Skeletal muscle tissue (tissue), 4 donors: ENCODE measurements around the gene GSAP. TPM values are rescaled to one million over a fixed set of nuclear protein-coding genes. Genes with fewer than 3 reads are reported as not detected.
A peak's percentile ranks its signal among the peaks of the same experiment; 100 is the strongest.
"Not testable (repeated sequence)": the region's sequence is repeated elsewhere in the genome, so short reads cannot be mapped to it uniquely, and the experiment has no call there.

Experiments
- H3K27ac ChIP-seq: one replicate; pipeline ENCODE4 v1.7.0; 2013; ENCODE audit warnings: mild to moderate bottlenecking, low read depth, low read length, inconsistent platforms
- H3K27me3 ChIP-seq, 3 donors: one replicate each; pipeline ENCODE4 v1.7.0; 2013; ENCODE audit warnings: low read length in 3 of 3; ENCODE audit not compliant: control insufficient read depth in 3 of 3, insufficient read depth in 3 of 3
- H3K36me3 ChIP-seq, 3 donors: one replicate each; pipeline ENCODE4 v1.7.0; 2013; ENCODE audit warnings: low read length in 3 of 3; ENCODE audit not compliant: control insufficient read depth in 3 of 3, insufficient read depth in 3 of 3
- H3K4me1 ChIP-seq, 3 donors: one replicate each; pipeline ENCODE4 v1.7.0; 2013; ENCODE audit warnings: low read length in 3 of 3, mild to moderate bottlenecking in 3 of 3; ENCODE audit not compliant: control insufficient read depth in 3 of 3, insufficient read depth in 3 of 3
- H3K4me3 ChIP-seq, 3 donors: one replicate each; pipeline ENCODE4 v1.7.0; 2013; ENCODE audit warnings: low read length in 3 of 3
- H3K9ac ChIP-seq, 3 donors: one replicate each; pipeline ENCODE4 v1.7.0; 2013; ENCODE audit warnings: low read length in 3 of 3, mild to moderate bottlenecking in 3 of 3, moderate library complexity in 2 of 3, low read depth in 1 of 3
- H3K9me3 ChIP-seq, 3 donors: one replicate each; pipeline ENCODE4 v1.7.0; 2013; ENCODE audit warnings: low read length in 3 of 3; ENCODE audit not compliant: control insufficient read depth in 3 of 3
- total RNA-seq: library from RNA; depleted of rRNA; stranded (reverse); fragments of >200 nt; gene quantifications from one replicate; pipeline ENCODE4 v1.2.3, GENCODE V29; 2014
- donor health status: Osteomylitis.

The GSAP gene, protein sequence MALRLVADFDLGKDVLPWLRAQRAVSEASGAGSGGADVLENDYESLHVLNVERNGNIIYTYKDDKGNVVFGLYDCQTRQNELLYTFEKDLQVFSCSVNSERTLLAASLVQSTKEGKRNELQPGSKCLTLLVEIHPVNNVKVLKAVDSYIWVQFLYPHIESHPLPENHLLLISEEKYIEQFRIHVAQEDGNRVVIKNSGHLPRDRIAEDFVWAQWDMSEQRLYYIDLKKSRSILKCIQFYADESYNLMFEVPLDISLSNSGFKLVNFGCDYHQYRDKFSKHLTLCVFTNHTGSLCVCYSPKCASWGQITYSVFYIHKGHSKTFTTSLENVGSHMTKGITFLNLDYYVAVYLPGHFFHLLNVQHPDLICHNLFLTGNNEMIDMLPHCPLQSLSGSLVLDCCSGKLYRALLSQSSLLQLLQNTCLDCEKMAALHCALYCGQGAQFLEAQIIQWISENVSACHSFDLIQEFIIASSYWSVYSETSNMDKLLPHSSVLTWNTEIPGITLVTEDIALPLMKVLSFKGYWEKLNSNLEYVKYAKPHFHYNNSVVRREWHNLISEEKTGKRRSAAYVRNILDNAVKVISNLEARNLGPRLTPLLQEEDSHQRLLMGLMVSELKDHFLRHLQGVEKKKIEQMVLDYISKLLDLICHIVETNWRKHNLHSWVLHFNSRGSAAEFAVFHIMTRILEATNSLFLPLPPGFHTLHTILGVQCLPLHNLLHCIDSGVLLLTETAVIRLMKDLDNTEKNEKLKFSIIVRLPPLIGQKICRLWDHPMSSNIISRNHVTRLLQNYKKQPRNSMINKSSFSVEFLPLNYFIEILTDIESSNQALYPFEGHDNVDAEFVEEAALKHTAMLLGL
- 6.8 TPM for total RNA-seq

DNA sequence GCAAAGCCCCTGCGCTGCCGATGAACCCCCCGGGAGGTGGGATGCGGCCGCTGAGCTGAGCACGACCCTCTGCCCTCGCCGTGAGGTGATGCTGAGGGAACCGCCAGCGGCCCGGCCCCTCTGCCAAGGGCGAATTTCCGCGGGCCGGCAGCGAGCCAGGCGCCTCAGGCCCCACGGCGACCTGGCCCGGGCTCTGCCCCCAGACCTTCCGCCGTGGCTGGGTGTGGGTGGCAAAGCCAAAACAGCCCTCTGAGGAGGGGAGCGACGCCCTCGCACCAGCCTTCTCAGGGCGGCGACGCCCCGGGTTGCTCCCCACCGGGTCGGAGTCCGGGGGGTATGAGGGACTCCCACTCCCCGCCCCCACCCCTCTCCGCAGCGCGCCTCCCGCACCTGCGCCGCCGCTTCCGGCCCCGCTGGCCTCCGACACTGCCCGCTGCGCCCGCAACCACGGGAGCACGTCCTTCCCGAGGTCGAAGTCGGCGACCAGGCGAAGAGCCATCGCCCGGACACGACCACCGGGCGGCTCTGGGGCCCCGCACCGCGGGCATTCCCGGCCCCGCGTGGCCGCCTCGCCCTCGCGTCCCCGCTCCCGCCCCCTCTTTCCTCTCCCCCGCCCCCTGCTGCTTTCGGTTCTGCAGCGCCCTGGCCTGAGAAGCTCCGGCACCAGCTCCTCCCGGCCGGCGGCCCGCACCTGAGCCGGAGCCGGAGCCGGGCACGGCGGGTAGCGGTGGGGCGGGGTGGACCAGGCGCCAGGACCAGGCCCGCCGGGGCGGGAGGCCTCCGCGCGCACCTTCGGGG lies at the start of gene GSAP:
Gene GSAP, minus strand, starts transcription at position 527 of the 798 bp plus-strand sequence. Its CDS starts 28 bp downstream, at position 499.
- H3K9me3 ChIP-seq = no peaks in the 10 kb centered on the region
- H3K27me3 ChIP-seq = no peaks in the 10 kb centered on the region
- peak within 1 kb of the TSS; percentile 73 to 81 (median 78) for H3K9ac ChIP-seq
- H3K36me3 ChIP-seq = no peaks in the 10 kb centered on the region
- H3K4me1 ChIP-seq = peaks cover 5 to 8% (median 7%) of the 10 kb centered on the region in 3 donors
- peak within 1 kb of the TSS; percentile 72 to 82 (median 78) for H3K4me3 ChIP-seq
- peak within 1 kb of the TSS; percentile 49 for H3K27ac ChIP-seq

DNA sequence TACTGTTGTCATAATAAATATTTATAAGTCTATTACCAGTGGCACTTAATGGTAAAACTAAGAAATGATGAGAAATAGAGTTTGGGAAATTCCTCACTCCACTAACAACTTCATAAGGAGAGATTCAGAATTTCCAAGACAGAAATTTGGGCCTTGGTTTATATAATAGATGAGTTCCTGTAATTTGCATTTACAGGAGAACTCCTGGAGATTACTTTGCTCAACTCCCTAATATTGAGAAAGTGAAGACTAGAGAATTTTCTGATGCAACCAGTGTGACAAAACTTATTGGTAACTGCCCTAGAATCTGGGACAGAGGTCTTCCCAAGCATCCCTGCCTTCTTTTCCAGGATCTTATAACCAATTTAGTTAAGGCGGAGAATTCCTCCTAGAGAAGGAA lies 49.1 kb upstream of the GSAP start:
- Histone ChIP-seq H3K9ac (no peak overlapping the region), H3K36me3 (no peaks in the 10 kb centered on the region), H3K9me3 (no peaks in the 10 kb centered on the region), H3K27ac (no peak overlapping the region), H3K27me3 (no peaks in the 10 kb centered on the region), H3K4me3 (no peak overlapping the region), H3K4me1 (no peaks in the 10 kb centered on the region)

DNA sequence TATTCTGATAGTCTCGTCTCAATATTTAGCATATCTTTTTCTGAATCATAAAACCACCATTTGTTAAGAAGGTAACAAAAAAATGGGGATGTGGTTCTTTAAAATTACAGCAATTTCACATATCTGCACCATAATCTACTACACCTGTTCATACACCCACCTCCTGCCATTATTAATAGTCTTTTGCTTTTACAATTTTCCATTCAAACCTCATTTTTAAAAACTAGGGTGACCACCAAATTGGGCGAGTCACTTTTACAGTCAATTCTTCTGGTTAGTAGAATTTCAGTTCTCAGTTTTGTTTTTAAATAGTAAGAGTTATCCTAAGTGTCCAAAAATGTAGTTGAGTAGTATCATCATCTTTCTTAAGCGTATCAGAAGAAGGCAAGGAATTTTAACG lies 48.4 kb upstream of the GSAP start:
- no peaks in the 10 kb centered on the region for H3K4me1 ChIP-seq
- H3K9me3 ChIP-seq = no peaks in the 10 kb centered on the region
- H3K27ac ChIP-seq = no peak overlapping the region
- no peak overlapping the region for H3K4me3 ChIP-seq
- H3K9ac ChIP-seq = no peak overlapping the region
- no peaks in the 10 kb centered on the region for H3K27me3 ChIP-seq
- no peaks in the 10 kb centered on the region for H3K36me3 ChIP-seq

DNA sequence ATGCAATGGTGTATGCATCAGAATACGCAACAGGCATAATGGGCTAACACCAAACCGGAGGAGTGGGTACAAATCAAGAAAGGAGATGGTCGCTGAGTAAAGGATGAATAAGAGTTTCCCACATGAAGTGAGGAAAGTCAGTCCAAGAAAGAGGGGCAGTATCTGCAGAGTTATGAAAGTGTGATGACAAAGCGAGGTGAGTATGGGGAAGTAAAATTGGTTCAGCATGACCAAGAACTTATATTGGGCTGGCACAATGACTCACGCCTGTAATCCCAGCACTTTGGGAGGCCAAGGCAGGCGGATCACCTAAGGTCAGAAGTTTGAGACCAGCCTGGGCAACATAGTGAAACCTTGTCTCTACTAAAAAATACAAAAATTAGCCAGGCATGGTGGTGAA lies 47.5 kb upstream of the GSAP start:
- not testable (repeated sequence) for H3K36me3 ChIP-seq, H3K4me3 ChIP-seq, H3K27me3 ChIP-seq, H3K9me3 ChIP-seq, H3K27ac ChIP-seq, H3K4me1 ChIP-seq, H3K9ac ChIP-seq

DNA sequence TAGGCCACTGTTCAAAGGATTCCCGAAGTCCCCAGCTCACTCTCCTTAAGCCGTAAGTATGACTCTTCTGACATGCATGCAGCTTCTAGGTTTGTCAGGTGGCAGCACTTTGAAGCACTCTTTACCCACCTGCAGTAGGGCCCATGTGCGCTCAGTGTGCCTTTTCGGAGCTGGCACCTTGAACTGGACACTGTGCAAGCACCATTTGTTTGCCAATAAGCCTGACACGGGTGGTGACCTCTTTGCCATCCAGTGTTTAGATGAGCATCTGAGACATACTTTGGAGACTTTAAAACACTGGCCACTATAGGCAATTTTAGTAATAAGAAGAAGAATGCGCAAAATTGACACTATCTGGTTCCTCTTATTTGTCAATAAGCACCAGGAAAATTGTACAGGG lies 45.7 kb upstream of the GSAP start:
- Histone ChIP-seq H3K27ac (no peak overlapping the region), H3K4me3 (no peak overlapping the region), H3K4me1 (no peaks in the 10 kb centered on the region), H3K9ac (no peak overlapping the region), H3K27me3 (no peaks in the 10 kb centered on the region), H3K36me3 (no peaks in the 10 kb centered on the region), H3K9me3 (no peaks in the 10 kb centered on the region)

DNA sequence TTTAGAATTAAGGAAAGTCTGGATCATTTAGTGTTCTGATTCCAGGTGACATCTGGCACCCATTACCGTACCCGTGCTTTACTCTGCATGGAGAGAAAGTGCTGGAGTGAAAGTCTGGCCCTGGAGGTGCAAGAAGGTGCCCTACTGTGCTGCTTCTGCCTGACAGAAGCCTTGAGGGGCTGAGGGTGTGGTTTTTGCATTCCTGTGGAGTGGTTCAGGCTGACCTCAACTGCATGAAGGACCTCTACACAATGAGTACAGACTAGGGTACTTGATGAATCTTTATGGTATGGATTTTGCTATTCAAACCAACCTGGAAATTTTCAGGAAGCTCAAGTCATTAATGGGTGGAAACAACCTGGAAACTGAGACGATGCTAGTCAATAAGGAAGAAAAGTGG lies 45.1 kb upstream of the GSAP start:
- Histone ChIP-seq H3K9ac (no peak overlapping the region), H3K27me3 (no peaks in the 10 kb centered on the region), H3K9me3 (no peaks in the 10 kb centered on the region), H3K4me3 (no peak overlapping the region), H3K27ac (no peak overlapping the region), H3K4me1 (no peaks in the 10 kb centered on the region), H3K36me3 (no peaks in the 10 kb centered on the region)

DNA sequence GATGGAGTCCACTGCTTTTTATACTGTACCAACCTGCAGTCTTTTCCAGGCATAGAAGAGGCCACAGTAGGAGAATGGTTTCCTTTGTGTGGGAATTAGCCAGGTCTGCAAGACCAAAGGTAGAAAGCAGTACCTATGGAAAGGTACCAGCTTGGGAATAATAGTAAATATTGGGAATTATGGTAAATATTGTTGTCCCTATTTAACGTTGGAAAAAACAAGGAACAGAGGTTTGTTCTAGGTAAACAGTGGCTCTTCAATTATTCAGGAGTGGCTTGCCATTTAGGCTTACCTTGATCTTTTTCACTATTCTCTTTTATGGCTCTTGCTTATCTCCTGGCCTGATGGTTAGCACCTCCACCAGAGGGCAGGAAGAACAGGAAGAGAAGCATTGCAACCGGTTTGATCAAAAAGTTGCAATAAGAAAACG lies 43.9 kb upstream of the GSAP start:
- Histone ChIP-seq H3K27ac (no peak overlapping the region), H3K36me3 (no peaks in the 10 kb centered on the region), H3K9me3 (no peaks in the 10 kb centered on the region), H3K4me3 (no peak overlapping the region), H3K4me1 (no peaks in the 10 kb centered on the region), H3K9ac (no peak overlapping the region), H3K27me3 (peaks cover 0 to 5% (median 4%) of the 10 kb centered on the region in 3 donors)

DNA sequence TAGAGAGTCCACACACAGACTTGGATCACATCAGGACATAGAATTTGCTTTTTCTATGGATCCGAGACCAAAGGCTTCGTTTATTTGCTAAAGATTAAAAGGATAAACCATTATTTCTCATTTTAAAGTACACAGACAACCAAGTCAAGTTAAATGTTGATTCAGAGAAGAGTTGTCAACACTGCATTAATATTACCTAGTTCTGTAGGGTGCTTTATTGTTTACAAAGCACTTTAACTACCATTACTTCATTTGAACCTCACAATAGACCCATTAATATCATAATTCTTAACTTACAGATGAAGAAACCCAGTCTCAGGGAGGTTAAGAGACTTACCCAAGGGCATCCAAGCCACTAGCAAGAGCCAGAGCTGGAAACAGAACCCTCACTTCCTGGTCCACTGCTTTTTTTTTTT lies 43.2 kb upstream of the GSAP start:
- Histone ChIP-seq H3K27me3 (peaks cover 3 to 5% (median 4%) of the 10 kb centered on the region in 3 donors), H3K27ac (no peak overlapping the region), H3K36me3 (no peaks in the 10 kb centered on the region), H3K4me1 (no peaks in the 10 kb centered on the region), H3K4me3 (no peak overlapping the region), H3K9me3 (no peaks in the 10 kb centered on the region), H3K9ac (no peak overlapping the region)

DNA sequence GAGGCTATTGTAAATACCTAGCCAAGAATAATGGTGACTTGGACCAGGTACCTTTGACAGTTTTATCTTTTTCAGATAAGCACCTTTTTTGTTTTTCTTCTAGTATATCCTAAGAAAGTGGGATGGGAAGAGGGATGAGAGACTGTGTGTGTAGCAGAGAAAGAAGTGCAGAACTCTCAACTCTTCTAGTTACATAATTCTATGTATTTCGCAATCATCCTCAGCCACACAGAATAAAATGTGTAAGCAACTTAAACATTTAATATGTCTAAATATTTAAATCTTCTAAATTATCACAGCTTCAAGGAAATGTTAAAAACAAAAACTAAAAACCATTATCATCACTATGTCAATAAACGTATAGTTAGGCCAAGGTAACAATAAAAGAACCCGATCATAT lies 42.6 kb upstream of the GSAP start:
- Histone ChIP-seq H3K4me1 (peaks cover 0 to 2% (median under 1%) of the 10 kb centered on the region in 3 donors), H3K4me3 (no peak overlapping the region), H3K36me3 (no peaks in the 10 kb centered on the region), H3K9ac (no peak overlapping the region), H3K27ac (no peak overlapping the region), H3K9me3 (no peaks in the 10 kb centered on the region), H3K27me3 (peaks cover 4 to 5% (median 4%) of the 10 kb centered on the region in 3 donors)
